NB4 (cell line): ENCODE data around the gene TNFAIP1.

Experiments used
- DNase-seq: peaks from one replicate; pipeline ENCODE4 v3.0.0; 2010; ENCODE audit warnings: low read depth
- H3K4me3 ChIP-seq: one replicate; pipeline ENCODE4 v1.5.1; 2011; ENCODE audit warnings: mild to moderate bottlenecking, low read depth, low read length, moderate library complexity
- CTCF ChIP-seq: IDR thresholded peaks from one replicate; pipeline ENCODE4 v1.5.1; 2012; ENCODE audit warnings: low read depth, low read length
- MAX ChIP-seq: IDR thresholded peaks from 2 replicates; pipeline ENCODE4 v1.6.1; 2011; ENCODE audit warnings: low read depth, low read length
- MYC ChIP-seq: IDR thresholded peaks from 2 replicates; pipeline ENCODE4 v1.6.1; 2011; ENCODE audit warnings: low read depth, low read length
- POLR2A ChIP-seq: IDR thresholded peaks from 2 replicates; pipeline ENCODE4 v1.6.1; 2011; ENCODE audit warnings: mild to moderate bottlenecking; ENCODE audit not compliant: insufficient read length; ENCODE audit errors: extremely low read depth

The TNFAIP1 gene

GRCh38 chr17:28384281-28385036, 48.9 kb downstream of the TNFAIP1 start:
- H3K4me3 ChIP-seq: no peak overlapping the region
- DNase-seq: no peak
- TF ChIP-seq CTCF: no peak
- no peak for TF ChIP-seq MYC
- TF ChIP-seq POLR2A: no peak
- no peak for TF ChIP-seq MAX

GRCh38 chr17:28385037-28385400, 49.5 kb downstream of the TNFAIP1 start:
- no peak for TF ChIP-seq CTCF
- no peak for TF ChIP-seq POLR2A
- TF ChIP-seq MAX: no peak
- no peak for TF ChIP-seq MYC
- no peak overlapping the region for H3K4me3 ChIP-seq
- no peak for DNase-seq

GRCh38 chr17:28385406-28385805, 49.8 kb downstream of the TNFAIP1 start:
- TF ChIP-seq CTCF (no peak), MAX (no peak), POLR2A (no peak), MYC (no peak)
- H3K4me3 ChIP-seq: no peak overlapping the region
- DNase-seq: no peak

GRCh38 chr17:28386391-28386790, 50.8 kb downstream of the TNFAIP1 start:
- TF ChIP-seq MYC (no peak), CTCF (no peak), MAX (no peak), POLR2A (no peak)
- no peak overlapping the region for H3K4me3 ChIP-seq
- DNase-seq: no peak

GRCh38 chr17:28388106-28388505, 52.5 kb downstream of the TNFAIP1 start:
- DNase-seq: no peak
- TF ChIP-seq CTCF: no peak
- TF ChIP-seq POLR2A: no peak
- no peak for TF ChIP-seq MYC
- no peak for TF ChIP-seq MAX
- H3K4me3 ChIP-seq: no peak overlapping the region
